HG03135 (cell line): ENCODE results near the gene KMO.

Experiments used
- ATAC-seq: cut with Tn5 transposase; IDR thresholded peaks from one replicate; pipeline ENCODE4 v1.9.1; 2021; ENCODE audit warnings: mild to moderate bottlenecking, moderate library complexity; ENCODE audit not compliant: unreplicated experiment

KMO gene

GRCh38 chr1:241622669-241623068, 90.5 kb downstream of the KMO start:
- ATAC-seq = no peak

GRCh38 chr1:241624935-241625334, 92.8 kb downstream of the KMO start:
- ATAC-seq = no peak

GRCh38 chr1:241627453-241628259, 95.5 kb downstream of the KMO start:
- peak; percentile 75 for ATAC-seq

GRCh38 chr1:241630005-241630404, 97.8 kb downstream of the KMO start:
- no peak for ATAC-seq

GRCh38 chr1:241630476-241630875, 98.3 kb downstream of the KMO start:
- ATAC-seq = no peak

- no peak for ATAC-seq
Observed at GRCh38 chr1:241630899-241631298, 98.7 kb downstream of the KMO start.

- ATAC-seq = no peak
Observed at GRCh38 chr1:241631674-241632073, 99.5 kb downstream of the KMO start.

- no peak for ATAC-seq
Observed at GRCh38 chr1:241632987-241633386, 100.8 kb downstream of the KMO start.

- no peak for ATAC-seq
Observed at GRCh38 chr1:241635556-241636152, 103.5 kb downstream of the KMO start.

GRCh38 chr1:241636291-241636690, 104.1 kb downstream of the KMO start:
- ATAC-seq = no peak

- no peak for ATAC-seq
Observed at GRCh38 chr1:241637046-241637590, 104.9 kb downstream of the KMO start.

GRCh38 chr1:241637604-241638003, 105.4 kb downstream of the KMO start:
- no peak for ATAC-seq

GRCh38 chr1:241638099-241638682, 106.0 kb downstream of the KMO start:
- no peak for ATAC-seq

GRCh38 chr1:241638909-241639622, 106.9 kb downstream of the KMO start:
- no peak for ATAC-seq

- peak; percentile 55 for ATAC-seq
Observed at GRCh38 chr1:241639623-241640148, 107.5 kb downstream of the KMO start.

- ATAC-seq = peak; percentile 90
Observed at GRCh38 chr1:241640149-241640866, 108.1 kb downstream of the KMO start, which contains the start of the genes CHML and OPN3. Gene CHML (minus strand): TSS chr1:241640369. CDS start chr1:241635766, 4,603 bp downstream. Gene OPN3 (minus strand): TSS chr1:241640369. CDS start chr1:241640254, 115 bp downstream.

- no peak for ATAC-seq
Observed at GRCh38 chr1:241640867-241641622, 108.9 kb downstream of the KMO start.

GRCh38 chr1:241641773-241642592, 109.8 kb downstream of the KMO start:
- ATAC-seq = no peak

- ATAC-seq = no peak
Observed at GRCh38 chr1:241642593-241642944, 110.4 kb downstream of the KMO start.
